ENCODE results near the gene SFI1. TPM values are rescaled to one million over a fixed set of nuclear protein-coding genes. Genes with fewer than 3 reads are reported as not detected.

Gene SFI1
- total and polyA plus RNA-seq, 4 donors: 3.1 to 16.2 (median 7.4) TPM

- Histone ChIP-seq H3K27ac (ENCODE audit: low read depth in 1 of 2, low read length in 2 of 2) (no peak overlapping the region), H3K4me1 (ENCODE audit: control insufficient read depth in 4 of 4, insufficient read depth in 4 of 4, low read length in 3 of 4) (no peaks in the 10 kb centered on the region), H3K4me3 (ENCODE audit: low read depth in 1 of 3, low read length in 3 of 3) (no peak overlapping the region), H3K27me3 (ENCODE audit: control insufficient read depth in 4 of 4, insufficient read depth in 4 of 4, low read length in 3 of 4) (no peaks in the 10 kb centered on the region), H3K9ac (ENCODE audit: low read depth in 1 of 2, low read length in 2 of 2) (no peak overlapping the region), H3K9me3 (ENCODE audit: control insufficient read depth in 4 of 4, low read length in 3 of 4) (no peaks in the 10 kb centered on the region), H3K36me3 (ENCODE audit: control insufficient read depth in 4 of 4, insufficient read depth in 3 of 4, low read depth in 1 of 4, low read length in 3 of 4) (peaks cover 6 to 58% (median 33%) of the 10 kb centered on the region in 4 donors)
- no peak for TF ChIP-seq RAD21 (IDR thresholded peaks at IDR 0.05)
- TF ChIP-seq REST (IDR thresholded peaks at IDR 0.05): no peak
- no peak for TF ChIP-seq GABPA (IDR thresholded peaks at IDR 0.05 in 1 of 2, conservative IDR thresholded peaks at IDR 0.05 in 1 of 2)
- no peak for TF ChIP-seq HNF4G (IDR thresholded peaks at IDR 0.05)
- TF ChIP-seq, protein P1, sequence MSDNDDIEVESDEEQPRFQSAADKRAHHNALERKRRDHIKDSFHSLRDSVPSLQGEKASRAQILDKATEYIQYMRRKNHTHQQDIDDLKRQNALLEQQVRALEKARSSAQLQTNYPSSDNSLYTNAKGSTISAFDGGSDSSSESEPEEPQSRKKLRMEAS (IDR thresholded peaks at IDR 0.05): no peak
- TF ChIP-seq NR2F2 (IDR thresholded peaks at IDR 0.05): no peak
- no peak for TF ChIP-seq JUND (IDR thresholded peaks at IDR 0.05)
- no peak for TF ChIP-seq SP1 (IDR thresholded peaks at IDR 0.05)
- TF ChIP-seq ZBTB33 (IDR thresholded peaks at IDR 0.05): no peak
- TF ChIP-seq HNF4A (conservative IDR thresholded peaks at IDR 0.05): no peak
- TF ChIP-seq CTCF (IDR thresholded peaks at IDR 0.05; ENCODE audit: low read depth, low read length, missing input control): no peak
- no peak for TF ChIP-seq TAF1 (conservative IDR thresholded peaks at IDR 0.05)
- TF ChIP-seq FOXA1 (IDR thresholded peaks at IDR 0.05): no peak
- TF ChIP-seq FOXA2 (IDR thresholded peaks at IDR 0.05): no peak
- TF ChIP-seq RXRA (IDR thresholded peaks at IDR 0.05): no peak
- TF ChIP-seq, protein P2, sequence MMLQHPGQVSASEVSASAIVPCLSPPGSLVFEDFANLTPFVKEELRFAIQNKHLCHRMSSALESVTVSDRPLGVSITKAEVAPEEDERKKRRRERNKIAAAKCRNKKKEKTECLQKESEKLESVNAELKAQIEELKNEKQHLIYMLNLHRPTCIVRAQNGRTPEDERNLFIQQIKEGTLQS (IDR thresholded peaks at IDR 0.05): no peak
- TF ChIP-seq YY1 (IDR thresholded peaks at IDR 0.05): no peak
- no peak for TF ChIP-seq EGR1 (IDR thresholded peaks at IDR 0.05; ENCODE audit: low read depth in 2 of 2)
- no peak for DNase-seq (ENCODE audit: low spot score)
- WGBS: 94% methylated on average over 3 of the region's 3 CpGs
Observed at GRCh38 chr22:31461699-31462098, 34.6 kb upstream of the SFI1 start.

All from liver (tissue), 9 donors.